IMR-90 (cell line): ENCODE measurements around the gene AMOTL2. TPM values are rescaled to one million over a fixed set of nuclear protein-coding genes. Genes with fewer than 3 reads are reported as not detected.
A peak's percentile ranks its signal among the peaks of the same experiment; 100 is the strongest.

Experiments used
- ATAC-seq: fragments of 200-7000 bp; cut with Tn5 transposase; 2 replicates; pipeline ENCODE4 v1.9.1; 2020; ENCODE audit warnings: low read depth, mild to moderate bottlenecking, moderate library complexity
- BruUV-seq: library from RNA; stranded (reverse); fragments of 400-500 nt; replicated peaks from 2 replicates; lab custom pipeline; 2021; lab: Mats Ljungman, UMichigan
- CTCF ChIA-PET: fragments of 300-600 bp; formaldehyde crosslinking; extraction: SDS; loops from one replicate; lab custom pipeline; 2021; ENCODE audit warnings: antibody characterized with exemption; lab: Yijun Ruan, JAX
- POLR2A ChIA-PET: fragments of 300-600 bp; sonication (Branson Sonifier 250); formaldehyde crosslinking; loops from one replicate; lab custom pipeline; 2022; ENCODE audit warnings: antibody characterized with exemption; ENCODE audit not compliant: unreplicated experiment; lab: Charles Lee
- DNase-seq: peaks from one replicate; pipeline ENCODE4 v3.0.0; 2013
- H2AFZ ChIP-seq: replicated peaks from 2 replicates; pipeline ENCODE3; 2013; ENCODE audit warnings: low read length, mild to moderate bottlenecking; ENCODE audit not compliant: poor library complexity
- H2AK5ac ChIP-seq: 2 replicates; pipeline ENCODE4 v1.6.1; 2013; ENCODE audit warnings: low read depth, low read length, inconsistent platforms
- H2AK9ac ChIP-seq: replicated peaks from 2 replicates; pipeline ENCODE3; 2013; ENCODE audit warnings: mild to moderate bottlenecking, low read depth, low read length, moderate library complexity; ENCODE audit not compliant: poor library complexity
- H2BK120ac ChIP-seq: 2 replicates; pipeline ENCODE4 v1.6.1; 2013; ENCODE audit warnings: low read depth, low read length, inconsistent platforms
- H2BK15ac ChIP-seq: 3 replicates; pipeline ENCODE4 v1.6.1; 2013; ENCODE audit warnings: low read depth, low read length, inconsistent platforms
- H2BK20ac ChIP-seq: 2 replicates; pipeline ENCODE4 v1.6.1; 2013; ENCODE audit warnings: low read depth, mild to moderate bottlenecking, inconsistent platforms, low read length, moderate library complexity
- H2BK5ac ChIP-seq: 2 replicates; pipeline ENCODE4 v1.6.1; 2013; ENCODE audit warnings: mild to moderate bottlenecking, low read depth, low read length, inconsistent platforms; ENCODE audit not compliant: poor library complexity, severe bottlenecking
- H3K14ac ChIP-seq: replicated peaks from 2 replicates; pipeline ENCODE4 v1.6.1; 2013; ENCODE audit warnings: low read depth, low read length, inconsistent platforms
- H3K18ac ChIP-seq: 2 replicates; pipeline ENCODE4 v1.6.1; 2013; ENCODE audit warnings: low read depth, low read length, control low read depth
- H3K23ac ChIP-seq: 2 replicates; pipeline ENCODE4 v1.6.1; 2013; ENCODE audit warnings: low read depth, low read length, inconsistent platforms
- H3K27ac ChIP-seq: 2 replicates; pipeline ENCODE4 v1.5.1; 2013; ENCODE audit warnings: mild to moderate bottlenecking, control low read depth, low read length; ENCODE audit not compliant: insufficient read depth
- H3K27me3 ChIP-seq: 2 replicates; pipeline ENCODE4 v1.6.1; 2013; ENCODE audit warnings: low read length; ENCODE audit not compliant: control insufficient read depth, insufficient read depth
- H3K36me3 ChIP-seq: 2 replicates; pipeline ENCODE4 v1.6.1; 2013; ENCODE audit warnings: low read length, mixed read lengths; ENCODE audit not compliant: control insufficient read depth, insufficient read depth
- H3K4ac ChIP-seq: 2 replicates; pipeline ENCODE4 v1.6.1; 2013; ENCODE audit warnings: low read depth, low read length, inconsistent platforms
- H3K4me1 ChIP-seq: 2 replicates; pipeline ENCODE4 v1.6.1; 2013; ENCODE audit warnings: low read length, mixed read lengths; ENCODE audit not compliant: control insufficient read depth, insufficient read depth
- H3K4me2 ChIP-seq: 2 replicates; pipeline ENCODE4 v1.6.1; 2013; ENCODE audit warnings: low read depth, mild to moderate bottlenecking, control low read depth, low read length, moderate library complexity
- H3K4me3 ChIP-seq: 2 replicates; pipeline ENCODE4 v1.5.1; 2013; ENCODE audit warnings: low read depth, mild to moderate bottlenecking, control low read depth, low read length, moderate library complexity; ENCODE audit not compliant: insufficient read depth
- H3K56ac ChIP-seq: 2 replicates; pipeline ENCODE4 v1.6.1; 2013; ENCODE audit warnings: low read length, inconsistent platforms; ENCODE audit not compliant: insufficient read depth; ENCODE audit errors: extremely low read depth
- H3K79me1 ChIP-seq, 2 experiments: 2 replicates each; pipeline ENCODE4 v1.6.1; 2013; ENCODE audit warnings: low read length in 2 of 2, inconsistent platforms in 1 of 2, low read depth in 1 of 2
- H3K9ac ChIP-seq: 2 replicates; pipeline ENCODE4 v1.6.1; 2013; ENCODE audit warnings: low read depth, low read length, control low read depth
- H3K9me1 ChIP-seq: 2 replicates; pipeline ENCODE4 v1.6.1; 2013; ENCODE audit warnings: low read length, inconsistent platforms; ENCODE audit not compliant: insufficient read depth
- H3K9me3 ChIP-seq: 2 replicates; pipeline ENCODE4 v1.6.1; 2013; ENCODE audit warnings: low read length; ENCODE audit not compliant: control insufficient read depth, insufficient read depth
- H4K20me1 ChIP-seq: 2 replicates; pipeline ENCODE4 v1.6.1; 2013; ENCODE audit warnings: low read length, inconsistent platforms; ENCODE audit not compliant: insufficient read depth
- H4K5ac ChIP-seq: 2 replicates; pipeline ENCODE4 v1.6.1; 2013; ENCODE audit warnings: mild to moderate bottlenecking, low read depth, low read length, control low read depth
- H4K8ac ChIP-seq, 2 experiments: 2 replicates each; pipeline ENCODE4 v1.6.1; 2013; ENCODE audit warnings: low read depth in 2 of 2, low read length in 2 of 2, control low read depth in 1 of 2, inconsistent platforms in 1 of 2
- H4K91ac ChIP-seq: 2 replicates; pipeline ENCODE4 v1.6.1; 2013; ENCODE audit warnings: low read depth, low read length, inconsistent platforms; ENCODE audit not compliant: insufficient read depth
- MAFK ChIP-seq: IDR thresholded peaks from 2 replicates; pipeline ENCODE4 v1.6.1; 2012; ENCODE audit warnings: low read depth, low read length, improper control_type of control experiment
- NFE2L2 ChIP-seq: fragments of 150-350 bp; IDR thresholded peaks from 2 replicates; pipeline ENCODE4 v1.6.1; 2016; ENCODE audit warnings: low read depth, mild to moderate bottlenecking, low read length
- POLR2A ChIP-seq: IDR thresholded peaks from 2 replicates; pipeline ENCODE4 v1.6.1; 2012; ENCODE audit warnings: mild to moderate bottlenecking, low read depth, low read length
- RAD21 ChIP-seq: IDR thresholded peaks from 2 replicates; pipeline ENCODE4 v1.6.1; 2012; ENCODE audit warnings: low read length, improper control_type of control experiment
- WGBS, 2 experiments: methylation state at CpG; one replicate each; pipeline versions ENCODE4 v1.1.5 to v1.1.7; 2013; ENCODE audit warnings: missing lambda C conversion rate in 2 of 2; ENCODE audit not compliant: insufficient read length in 1 of 2; ENCODE audit errors: extremely low coverage in 2 of 2; 5-methylcytosine and 5-hydroxymethylcytosine counted together
- dilution Hi-C: fragments of 300-500 bp; cut with HindIII; formaldehyde crosslinking; loops from one replicate; pipeline ENCODE4 v1.14.3; 2018; ENCODE audit warnings: low sequenced_read_pairs; ENCODE audit not compliant: unreplicated experiment
- in situ Hi-C: fragments of 300-500 bp; cut with MboI; formaldehyde crosslinking; loops from 3 replicates; pipeline ENCODE4 v1.14.3; 2019; ENCODE audit warnings: low sequenced_read_pairs, inconsistent platforms, mixed read lengths
- intact Hi-C: fragments of 100-400 bp; cut with micrococcal nuclease; formaldehyde crosslinking; loops from 2 replicates; pipeline ENCODE4 v1.10.0; 2022
- polyA plus RNA-seq, 3 experiments: library from polyadenylated mRNA; depleted of rRNA; stranded (reverse); fragments of >200 nt; gene quantifications; 2 replicates each; pipeline ENCODE4 v1.2.3, GENCODE V29; 2012; ENCODE audit warnings: low replicate concordance in 1 of 3
- total RNA-seq: library from RNA; depleted of rRNA; stranded (reverse); fragments of >200 nt; gene quantifications from 2 replicates; pipeline ENCODE4 v1.2.3, GENCODE V29; 2012
- TF ChIP-seq, protein P1 (sequence below): fragments of 150-350 bp; IDR thresholded peaks from 2 replicates; pipeline ENCODE4 v1.6.1; 2017; ENCODE audit warnings: mild to moderate bottlenecking, antibody characterized with exemption, low read length, low read depth

Gene AMOTL2
- total and polyA plus RNA-seq, 2 of the 4 experiments (the other 2 are of a cell fraction): 162 to 176 TPM

GRCh38 chr3:134361162-134361835 is 12.9 kb downstream of the AMOTL2 start:
- H3K4me1 ChIP-seq: peaks cover 82% of the 10 kb centered on the region
- DNase-seq: no peak
- no peak for TF ChIP-seq NFE2L2
- no peak for TF ChIP-seq RAD21
- TF ChIP-seq, protein P1, sequence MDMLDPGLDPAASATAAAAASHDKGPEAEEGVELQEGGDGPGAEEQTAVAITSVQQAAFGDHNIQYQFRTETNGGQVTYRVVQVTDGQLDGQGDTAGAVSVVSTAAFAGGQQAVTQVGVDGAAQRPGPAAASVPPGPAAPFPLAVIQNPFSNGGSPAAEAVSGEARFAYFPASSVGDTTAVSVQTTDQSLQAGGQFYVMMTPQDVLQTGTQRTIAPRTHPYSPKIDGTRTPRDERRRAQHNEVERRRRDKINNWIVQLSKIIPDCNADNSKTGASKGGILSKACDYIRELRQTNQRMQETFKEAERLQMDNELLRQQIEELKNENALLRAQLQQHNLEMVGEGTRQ: no peak
- TF ChIP-seq POLR2A: peak; percentile 6; the same call in 1 of the 2 replicates
- TF ChIP-seq MAFK: no peak

More at GRCh38 chr3:134361162-134361835, 12.9 kb downstream of the AMOTL2 start:
- ChIA-PET CTCF (interaction anchor here (0.6 kb wide), 1 partner anchor 97 kb away, joined by 3 read pairs; no protein-coding TSS in a partner anchor), POLR2A (no interaction called here)
- Histone ChIP-seq H2BK5ac (peak overlapping the region; percentile 87), H4K20me1 (peaks cover 93% of the 10 kb centered on the region), H3K9me1 (peaks cover 37% of the 10 kb centered on the region), H3K9ac (peak overlapping the region; percentile 34; the same call in 1 of the 2 replicates), H3K9me3 (no peaks in the 10 kb centered on the region), H2AFZ (peak overlapping the region; percentile 8), H3K27ac (peak overlapping the region; percentile 82; the same call in 1 of the 2 replicates), H2AK5ac (no peak overlapping the region), H3K79me1 (peaks cover 33 to 78% of the 10 kb centered on the region in 2 experiments), H3K18ac (no peak overlapping the region), H4K5ac (no peak overlapping the region), H3K23ac (no peak overlapping the region), H2BK20ac (no peak overlapping the region), H2BK15ac (no peak overlapping the region), H3K4me2 (no peak overlapping the region), H3K56ac (no peak overlapping the region), H4K8ac (no peak overlapping the region; a peak in 1 of 4 replicates), H4K91ac (no peak overlapping the region), H3K4ac (0 out of 2 replicates have a peak overlapping the region, but pooled peaks have one; percentile 7), H2BK120ac (no peak overlapping the region), H2AK9ac (peak overlapping the region; percentile 17), H3K14ac (0 out of 2 replicates have a peak overlapping the region, but pooled peaks have one; percentile 6), H3K36me3 (peaks cover 91% of the 10 kb centered on the region), H3K27me3 (no peaks in the 10 kb centered on the region), H3K4me3 (no peak overlapping the region)
- intact Hi-C loops: loop anchor here (5.0 kb wide), 1 partner anchor 149 kb away; no protein-coding TSS in a partner anchor
- BruUV-seq: no TSS peak
- ATAC-seq: no peak
- in situ Hi-C loops: no loop called here
- dilution Hi-C loops: no loop called here
- 93% methylated on average over 26 of the region's 33 CpGs; no CpG with 5 or more reads in 1 of the 2 experiments for WGBS, 2 experiments
